Pancreas (tissue), 10 donors: ENCODE results near the gene BNIP1. TPM values are rescaled to one million over a fixed set of nuclear protein-coding genes. Genes with fewer than 3 reads are reported as not detected.

Experiments used
- ATAC-seq, 4 donors: fragments of 200-7000 bp; cut with Tn5 transposase; one replicate each; pipeline versions ENCODE4 v1.8.0 to v1.9.1; 2020; ENCODE audit warnings: mild to moderate bottlenecking in 4 of 4, moderate library complexity in 4 of 4
- DNase-seq, 6 donors: peaks; one replicate each; pipeline ENCODE4 v3.0.0-alpha.2; 2020
- FAIRE-seq: peaks from 2 replicates; lab custom pipeline; 2012; peaks lifted over from hg19 to GRCh38; lab: Jason Lieb, UNC
- H3K27ac ChIP-seq, 4 donors: fragments of 200-600 bp; sonication (generic); 1 replicate in 3 of 4; 2 replicates in 1 of 4; pipeline versions ENCODE4 v1.5.0 to v1.8.0; 2020
- H3K27me3 ChIP-seq, 4 donors: fragments of 200-600 bp; one replicate each; pipeline ENCODE4 v1.8.0; 2021
- H3K36me3 ChIP-seq, 3 donors: fragments of 200-600 bp; sonication (generic) in 1 of 3; one replicate each; pipeline versions ENCODE4 v1.5.0 to v1.8.0; 2020 to 2021
- H3K4me1 ChIP-seq, 3 donors: fragments of 200-600 bp; one replicate each; pipeline ENCODE4 v1.8.0; 2021
- H3K4me3 ChIP-seq, 4 donors: fragments of 200-600 bp; sonication (generic) in 2 of 4; one replicate each; pipeline versions ENCODE4 v1.5.0 to v1.8.0; 2020 to 2021
- H3K9me3 ChIP-seq, 4 donors: fragments of 200-600 bp; one replicate each; pipeline ENCODE4 v1.8.0; 2021
- WGBS, 2 donors: extraction: QIAGEN DNeasy Blood & Tissue Kit; methylation state at CpG; one replicate each; pipeline ENCODE4 v1.1.7; 2013; 5-methylcytosine and 5-hydroxymethylcytosine counted together
- intact Hi-C, 3 donors: fragments of 100-400 bp; cut with DNase I; formaldehyde crosslinking; loops; one replicate each; pipeline versions ENCODE4 v1.11.1 to v1.14.2; 2022
- polyA plus RNA-seq, 2 donors: library from polyadenylated mRNA; stranded (reverse); fragments of 200-250 nt; gene quantifications; one replicate each; pipeline ENCODE4 v1.2.3, GENCODE V29; 2013
- total RNA-seq, 6 donors: library from RNA; stranded (reverse); fragmentation: NEBNext Ultra II Directional in 4 of 6; extraction: Animal tissue kit (Norgen Biotek cat#: 25700) in 4 of 6; gene quantifications; one replicate each; pipeline versions ENCODE4 v1.2.1 to v1.2.4, GENCODE V29; 2021 to 2023
- TF ChIP-seq, protein P1 (sequence below), 4 donors: fragments of 200-600 bp; sonication (generic) in 3 of 4; IDR thresholded peaks; one replicate each; pipeline versions ENCODE4 v1.5.0 to v1.8.0; 2021; ENCODE audit warnings: antibody characterized with exemption in 4 of 4
- donor health status: healthy with polysubstance abuse.
- donor health status: DM: no; HTN: no; CAD: no; lungs with moderate emphysema.
- donor health status: DM: no; HTN: no; CAD: no.
- donor health status: control.
- donor health status: control.
- donor health status: Bipolar disorder and iron deficiency.
- donor health status: DM: yes; HTN: yes; CAD: no.
- donor health status: DM: no; HTN: no; CAD: no.
- donor health status: DM: no; HTN: no; CAD: no.
- donor health status: DM: yes; HTN: yes; CAD: no.

BNIP1 gene
- total and polyA plus RNA-seq, 8 donors, result 5.7 to 15.3 (median 8.8) TPM

DNA sequence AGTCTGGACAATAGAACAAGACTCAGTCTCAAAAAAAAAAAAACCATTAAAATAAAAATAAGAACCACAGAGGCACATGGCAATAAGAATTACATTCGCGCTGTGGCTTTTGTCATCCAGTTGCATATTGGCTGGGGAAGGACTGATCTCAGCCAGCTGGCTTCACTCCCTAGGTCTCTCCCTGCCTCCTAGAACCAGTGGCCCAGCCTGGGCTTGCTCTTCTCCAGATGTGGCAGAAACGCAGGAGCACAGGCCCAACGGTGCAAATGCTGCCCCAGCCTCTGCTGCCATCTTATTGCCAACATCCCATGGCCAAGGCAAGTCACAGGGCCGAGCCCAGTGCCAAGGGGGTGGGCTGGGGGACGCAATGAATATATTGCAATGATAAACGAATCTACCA, 53.7 kb downstream of the BNIP1 start:
- no peaks in the 10 kb centered on the region for H3K4me1 ChIP-seq
- H3K27ac ChIP-seq, result no peak overlapping the region
- ATAC-seq (no peak), DNase-seq (no peak), FAIRE-seq (no peak)
- intact Hi-C loops, result no loop called here
- no peaks in the 10 kb centered on the region for H3K9me3 ChIP-seq
- TF ChIP-seq, protein P1, sequence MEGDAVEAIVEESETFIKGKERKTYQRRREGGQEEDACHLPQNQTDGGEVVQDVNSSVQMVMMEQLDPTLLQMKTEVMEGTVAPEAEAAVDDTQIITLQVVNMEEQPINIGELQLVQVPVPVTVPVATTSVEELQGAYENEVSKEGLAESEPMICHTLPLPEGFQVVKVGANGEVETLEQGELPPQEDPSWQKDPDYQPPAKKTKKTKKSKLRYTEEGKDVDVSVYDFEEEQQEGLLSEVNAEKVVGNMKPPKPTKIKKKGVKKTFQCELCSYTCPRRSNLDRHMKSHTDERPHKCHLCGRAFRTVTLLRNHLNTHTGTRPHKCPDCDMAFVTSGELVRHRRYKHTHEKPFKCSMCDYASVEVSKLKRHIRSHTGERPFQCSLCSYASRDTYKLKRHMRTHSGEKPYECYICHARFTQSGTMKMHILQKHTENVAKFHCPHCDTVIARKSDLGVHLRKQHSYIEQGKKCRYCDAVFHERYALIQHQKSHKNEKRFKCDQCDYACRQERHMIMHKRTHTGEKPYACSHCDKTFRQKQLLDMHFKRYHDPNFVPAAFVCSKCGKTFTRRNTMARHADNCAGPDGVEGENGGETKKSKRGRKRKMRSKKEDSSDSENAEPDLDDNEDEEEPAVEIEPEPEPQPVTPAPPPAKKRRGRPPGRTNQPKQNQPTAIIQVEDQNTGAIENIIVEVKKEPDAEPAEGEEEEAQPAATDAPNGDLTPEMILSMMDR (IDR thresholded peaks at IDR 0.05), result no peak
- WGBS, 2 donors, result 72 to 73% methylated on average over 7 of the region's 7 CpGs
- H3K4me3 ChIP-seq, result no peak overlapping the region
- no peaks in the 10 kb centered on the region for H3K36me3 ChIP-seq
- H3K27me3 ChIP-seq, result no peaks in the 10 kb centered on the region

DNA sequence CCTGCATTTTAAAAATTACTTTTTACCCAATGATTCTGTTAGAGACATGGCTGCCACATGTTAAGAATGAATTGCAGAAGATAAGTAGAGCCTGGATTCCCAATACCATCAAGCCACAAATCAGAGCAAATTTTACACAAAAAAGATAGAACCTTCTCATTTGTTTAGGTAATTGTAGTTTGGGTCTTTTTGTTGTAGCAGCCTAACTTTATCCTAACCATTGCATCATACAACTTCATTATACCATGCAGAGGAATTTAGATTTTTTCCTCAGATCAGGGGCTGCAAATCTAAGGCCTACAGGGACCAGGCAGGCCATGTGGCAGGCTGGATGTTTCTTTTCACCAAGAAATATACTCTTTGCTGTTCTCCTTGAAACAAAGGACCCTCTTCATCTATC, 56.0 kb downstream of the BNIP1 start:
- no peak for FAIRE-seq
- no peaks in the 10 kb centered on the region for H3K9me3 ChIP-seq
- no peak for DNase-seq
- TF ChIP-seq, protein P1 (IDR thresholded peaks at IDR 0.05), result no peak
- H3K36me3 ChIP-seq, result no peaks in the 10 kb centered on the region
- no peak for ATAC-seq
- no peak overlapping the region for H3K4me3 ChIP-seq
- no peaks in the 10 kb centered on the region for H3K4me1 ChIP-seq
- intact Hi-C loops, result loop anchor here in 1 of 3 donors (10.0 kb wide), 1 partner anchor 216 kb away; the partner anchor contains the start of gene ATP6V0E1
- H3K27me3 ChIP-seq, result peaks cover 0 to 7% (median 0%) of the 10 kb centered on the region in 4 donors
- H3K27ac ChIP-seq, result no peak overlapping the region

DNA sequence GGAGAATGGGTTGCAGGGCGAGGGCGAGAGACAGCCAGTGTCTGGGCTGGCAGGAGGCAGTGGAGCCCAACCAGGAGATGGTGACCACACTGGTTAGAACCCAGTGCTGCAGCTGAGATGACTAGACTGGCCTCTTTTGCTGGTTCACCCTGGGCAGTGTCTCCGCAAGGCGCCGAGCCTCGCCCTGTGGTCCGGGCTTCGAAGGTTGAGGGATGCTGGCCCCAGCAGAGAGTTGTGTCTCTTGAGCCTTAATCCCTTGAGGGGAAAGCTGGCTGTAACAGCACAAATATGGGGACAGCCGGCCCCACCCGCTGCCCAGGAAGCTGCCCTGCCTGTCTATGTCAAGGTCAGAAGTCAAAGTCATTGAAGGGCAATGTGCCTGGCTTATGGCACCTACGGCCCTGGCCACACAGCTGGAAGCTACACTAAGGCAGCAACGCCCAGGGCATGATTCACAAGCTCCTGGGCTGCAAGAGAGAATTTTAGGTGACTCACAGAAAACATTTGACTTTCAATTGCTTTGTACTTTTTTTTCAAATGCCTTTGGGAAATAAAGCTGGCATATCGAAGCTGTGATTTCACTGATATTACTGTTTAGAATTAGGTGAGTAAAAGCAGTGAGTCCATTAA, 57.4 kb downstream of the BNIP1 start:
- TF ChIP-seq, protein P1 (IDR thresholded peaks at IDR 0.05), result no peak
- Histone ChIP-seq H3K27ac (no peak overlapping the region), H3K36me3 (no peaks in the 10 kb centered on the region), H3K9me3 (no peaks in the 10 kb centered on the region), H3K4me1 (no peaks in the 10 kb centered on the region), H3K27me3 (peaks cover 0 to 7% (median 0%) of the 10 kb centered on the region in 4 donors), H3K4me3 (no peak overlapping the region)
- FAIRE-seq (no peak), DNase-seq (no peak), ATAC-seq (no peak)
- WGBS, 2 donors, result 77 to 79% methylated on average over 13 of the region's 13 CpGs
- intact Hi-C loops, result loop anchor here in 1 of 3 donors (10.0 kb wide), 1 partner anchor 217 kb away; the partner anchor contains the start of gene ATP6V0E1

DNA sequence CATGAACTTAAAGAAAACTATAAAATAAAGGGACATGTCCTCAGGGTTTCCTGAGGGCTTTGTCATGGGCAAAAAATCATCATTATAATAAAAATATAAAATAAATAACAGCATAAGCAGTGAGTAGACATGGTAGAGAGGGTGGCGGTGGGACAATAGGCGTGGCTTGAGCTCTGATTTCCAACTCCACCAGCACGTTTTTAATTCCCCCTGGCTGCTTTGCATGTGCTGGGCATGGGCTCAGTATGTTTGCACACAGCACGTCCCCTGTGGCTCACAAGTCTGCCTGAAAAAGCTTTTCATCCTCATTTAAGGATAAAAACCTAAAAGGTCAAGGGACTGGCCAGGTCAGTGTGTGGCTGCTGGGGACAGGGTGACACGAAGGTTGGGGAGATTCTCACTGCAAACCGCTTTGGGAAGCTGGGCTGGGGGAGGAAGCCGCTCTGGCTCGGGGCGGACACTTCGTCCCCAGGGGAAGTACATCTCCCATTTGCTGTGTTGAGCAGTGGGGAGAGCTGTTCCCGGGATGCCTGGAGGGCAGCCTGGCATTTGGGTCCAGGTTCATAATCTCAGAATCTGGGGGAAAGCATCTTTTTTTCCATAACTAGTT, 58.0 kb downstream of the BNIP1 start:
- Histone ChIP-seq H3K9me3 (no peaks in the 10 kb centered on the region), H3K36me3 (no peaks in the 10 kb centered on the region), H3K27ac (no peak overlapping the region), H3K27me3 (peaks cover 0 to 7% (median 0%) of the 10 kb centered on the region in 4 donors), H3K4me1 (no peaks in the 10 kb centered on the region), H3K4me3 (no peak overlapping the region)
- ATAC-seq (no peak), FAIRE-seq (no peak), DNase-seq (no peak)
- intact Hi-C loops, result loop anchor here in 1 of 3 donors (10.0 kb wide), 1 partner anchor 218 kb away; the partner anchor contains the start of gene ATP6V0E1
- TF ChIP-seq, protein P1 (IDR thresholded peaks at IDR 0.05), result no peak
- WGBS, 2 donors, result 18 to 26% methylated on average over 11 of the region's 11 CpGs
